ENCODE results near the gene WNT4.

Gene WNT4

GRCh38 chr1:22163564-22163963 is 20.7 kb upstream of the WNT4 start:
- no peak for DNase-seq

GRCh38 chr1:22163137-22163536 is 20.2 kb upstream of the WNT4 start:
- no peak for DNase-seq

GRCh38 chr1:22159891-22160290 is 17.0 kb upstream of the WNT4 start:
- DNase-seq = no peak

DNA sequence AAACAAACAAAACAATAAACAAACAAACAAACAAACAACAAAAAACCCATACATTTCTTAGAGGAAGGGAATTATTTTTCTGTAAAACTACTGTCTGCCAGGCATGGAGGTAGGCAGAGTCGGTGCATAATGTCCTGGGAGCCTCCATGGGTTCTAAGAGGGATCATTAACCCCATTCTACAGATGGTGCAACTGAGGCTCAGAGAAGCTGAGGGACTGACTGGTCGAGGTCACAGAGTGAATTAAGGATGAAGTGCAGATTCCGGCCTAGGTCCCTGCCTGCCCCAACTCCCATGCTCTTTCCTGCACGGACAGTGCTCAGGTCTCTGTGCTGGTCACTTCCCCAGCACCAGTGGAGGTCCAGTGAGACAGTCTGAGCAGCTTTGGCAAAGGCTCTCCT is 15.8 kb upstream of the WNT4 start:
- no peak for DNase-seq

DNA sequence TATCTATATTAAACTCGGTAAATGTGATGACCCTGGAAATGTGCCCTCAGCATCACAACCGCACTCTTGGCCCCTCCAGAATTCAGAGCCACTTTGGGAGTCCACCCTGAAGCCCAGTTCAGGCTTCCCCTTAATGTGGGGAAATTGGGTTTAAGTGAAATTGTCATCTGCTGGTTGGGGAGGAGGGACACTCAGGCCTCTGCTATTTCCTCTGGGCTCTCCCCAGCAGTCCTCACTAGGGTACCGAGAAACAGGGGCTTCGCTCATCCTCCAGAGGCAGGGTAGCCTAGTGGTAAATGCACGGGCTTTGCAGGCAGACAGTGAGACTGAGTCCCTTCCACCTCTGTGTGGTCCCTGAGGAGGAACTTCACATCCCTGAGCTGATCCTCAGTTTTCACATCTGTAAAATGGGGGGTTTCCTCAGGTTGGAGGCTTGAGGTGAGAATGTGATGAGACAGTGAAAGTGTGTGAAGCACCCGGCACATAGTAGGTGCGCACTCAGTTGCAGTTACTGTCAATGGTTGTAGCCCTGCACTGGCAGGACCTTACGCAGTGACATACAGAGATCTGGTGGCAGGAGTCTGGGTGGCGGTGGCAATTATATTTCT is 14.6 kb upstream of the WNT4 start:
- DNase-seq = no peak

DNA sequence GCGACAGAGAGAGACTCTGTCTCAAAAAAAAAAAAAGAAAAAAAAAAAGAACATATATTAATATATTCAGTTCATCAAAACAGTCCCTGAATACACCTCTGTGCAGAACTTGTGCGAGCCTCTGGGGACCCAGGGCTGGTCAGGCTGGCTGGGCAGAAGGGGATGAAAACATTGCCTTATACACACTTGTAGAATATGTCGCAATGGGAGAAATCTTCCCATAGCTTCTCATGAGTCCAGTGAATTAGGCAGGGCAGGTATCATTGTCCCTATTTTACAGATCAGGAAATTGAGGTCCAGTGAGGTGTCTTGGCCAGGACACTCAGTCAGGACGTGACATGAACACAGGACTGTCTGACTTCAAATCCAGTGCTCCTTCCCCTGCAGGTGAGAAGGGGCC is 12.6 kb upstream of the WNT4 start:
- DNase-seq = no peak

DNA sequence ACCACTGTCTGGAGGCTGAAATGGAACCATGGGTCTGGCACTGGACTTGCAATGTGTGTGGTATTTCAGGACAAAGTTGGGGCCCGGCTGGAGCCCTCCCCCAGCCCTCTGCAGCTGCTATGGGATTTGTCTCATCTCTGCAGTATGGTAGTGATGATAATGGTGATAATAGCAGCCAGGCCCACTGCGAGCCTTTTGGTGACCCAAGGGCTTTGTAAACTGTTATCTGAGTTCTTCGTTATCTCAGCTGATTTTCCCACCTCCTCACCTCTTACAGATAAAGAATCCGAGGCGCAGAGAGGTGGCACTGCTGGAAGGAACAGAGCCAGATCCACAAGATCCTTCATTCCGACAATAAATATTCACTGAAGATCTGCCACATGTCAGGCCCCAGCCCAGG is 11.7 kb upstream of the WNT4 start:
- no peak for DNase-seq

GRCh38 chr1:22153660-22154437 is 11.0 kb upstream of the WNT4 start:
- no peak for DNase-seq

- no peak for DNase-seq
Measured at GRCh38 chr1:22150923-22151322, 8.0 kb upstream of the WNT4 start.

DNA sequence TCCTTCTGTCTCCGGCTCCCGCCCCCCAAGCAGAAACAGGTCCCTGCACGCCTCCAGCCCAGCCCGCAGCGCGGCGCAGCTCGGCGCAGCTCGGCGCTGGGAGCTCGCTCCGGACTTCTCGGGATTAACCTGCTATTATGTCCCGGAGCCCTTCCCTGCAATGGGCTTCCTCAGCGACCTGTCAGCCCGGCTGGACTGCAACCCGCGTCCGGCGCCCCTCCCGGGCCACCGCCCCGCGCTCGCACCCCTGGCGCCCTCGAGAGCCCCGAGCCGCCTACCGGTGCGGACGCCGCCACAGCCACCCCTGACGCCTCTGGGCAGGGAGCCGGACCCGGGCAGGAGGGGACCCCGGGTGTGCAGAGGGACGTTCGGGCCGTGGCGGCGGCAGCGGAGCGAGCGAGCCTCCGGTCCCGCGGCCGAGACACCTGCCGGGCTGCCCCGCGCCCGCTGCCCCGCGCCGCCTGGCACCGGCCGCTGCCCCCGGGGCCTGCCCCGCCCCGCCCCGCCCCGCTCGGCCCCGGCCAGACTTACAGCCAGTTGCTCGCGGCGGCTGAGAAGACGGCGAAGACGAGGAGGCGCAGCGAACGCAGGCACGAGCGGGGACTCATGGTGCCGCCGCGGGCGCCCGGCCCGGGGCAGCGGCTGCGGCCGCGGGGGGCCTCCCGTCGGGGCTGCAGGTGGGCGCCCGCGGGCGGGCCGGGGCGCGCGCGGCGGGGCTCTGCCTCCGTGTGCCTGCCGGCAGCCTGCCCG is 407 bp downstream of the WNT4 start:
- peak in 3 of 4 experiments; percentile 17 to 34 (median 28) for DNase-seq

GRCh38 chr1:22141554-22142314 is 1.2 kb downstream of the WNT4 start:
- peak in 2 of 4 experiments; percentile 12 to 17 for DNase-seq

- no peak for DNase-seq
Measured at GRCh38 chr1:22140694-22141093, 2.2 kb downstream of the WNT4 start.

GRCh38 chr1:22139817-22140216 is 3.1 kb downstream of the WNT4 start:
- no peak for DNase-seq

DNA sequence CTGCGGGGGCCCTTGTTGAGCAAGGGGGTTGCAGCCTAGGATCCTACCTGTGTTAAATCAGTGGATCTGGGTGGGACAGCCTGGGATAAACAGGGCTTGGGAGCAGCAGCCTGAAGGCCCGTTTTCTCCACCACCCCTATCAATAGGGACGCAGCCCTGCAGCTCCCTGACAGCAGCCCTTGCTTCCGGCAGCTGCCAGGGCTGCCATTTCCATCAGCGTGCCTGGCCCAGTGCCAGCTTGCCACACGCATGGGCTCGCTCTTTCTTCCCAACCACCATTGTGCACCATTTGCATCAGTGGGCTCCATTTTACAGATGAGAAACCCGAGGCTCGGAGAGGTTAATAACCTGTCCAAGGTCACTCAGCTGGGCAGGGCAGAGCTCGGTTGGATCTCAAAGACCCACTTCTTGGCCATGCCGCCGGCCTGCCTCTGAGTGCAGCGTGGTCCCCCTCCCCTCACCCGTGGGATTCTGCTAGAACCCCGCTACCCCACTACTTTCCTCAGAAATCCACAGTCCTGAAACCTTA is 3.8 kb downstream of the WNT4 start:
- DNase-seq = no peak

DNA sequence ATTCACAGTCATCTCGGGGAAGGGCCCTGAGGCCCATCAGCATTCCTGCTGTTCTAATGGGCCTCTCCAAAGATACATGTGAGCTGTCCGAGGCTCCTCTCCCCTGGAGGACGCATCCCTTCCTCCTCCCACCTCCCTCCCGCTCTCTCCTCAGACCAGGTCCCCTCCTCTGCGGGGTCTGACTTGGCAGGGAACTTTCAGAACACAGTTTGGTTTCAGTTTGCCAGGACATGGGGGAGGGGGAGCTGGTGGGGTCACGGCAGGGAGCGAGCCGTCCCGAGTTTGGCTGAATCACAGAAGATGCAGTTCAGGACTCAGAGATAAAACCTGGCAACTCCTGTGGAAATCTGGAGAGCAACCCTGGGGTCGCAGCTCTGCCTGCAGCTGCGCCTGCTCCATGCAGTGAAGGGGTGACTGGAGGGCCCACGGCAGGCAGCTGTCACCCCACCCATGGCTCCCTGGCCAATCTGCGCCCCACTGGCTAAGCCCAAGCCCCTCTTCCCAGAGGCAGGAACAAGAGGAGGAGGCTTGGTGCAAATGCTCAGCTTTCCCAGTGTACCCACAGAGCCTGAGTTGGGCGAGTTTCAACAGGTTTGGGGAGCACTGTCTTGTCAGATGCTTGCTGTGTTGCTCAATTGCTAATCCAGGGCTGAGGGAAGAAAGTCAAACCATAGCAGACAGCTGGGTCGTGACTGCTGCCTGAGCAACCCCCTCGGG is 5.7 kb downstream of the WNT4 start:
- no peak for DNase-seq

DNA sequence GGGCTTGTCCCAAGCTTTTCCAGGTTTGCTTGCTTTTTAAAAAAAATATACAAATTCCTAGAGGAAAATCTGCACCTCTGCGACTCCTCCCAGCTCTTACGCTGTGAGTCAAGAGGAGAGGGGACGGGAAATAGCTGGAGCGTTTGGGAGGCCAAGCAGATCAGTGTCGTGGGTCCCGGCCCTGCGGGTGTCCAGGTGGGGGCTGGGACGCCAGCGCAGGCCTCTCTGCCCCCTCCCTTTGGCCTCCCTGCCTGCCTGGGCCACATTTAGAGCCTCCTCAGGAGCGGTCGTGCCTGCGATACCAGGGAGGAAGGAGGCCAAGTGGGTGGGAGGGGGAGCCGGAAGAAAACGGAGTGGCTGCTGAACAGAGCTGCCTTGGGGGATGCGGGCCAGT is 9.0 kb downstream of the WNT4 start:
- DNase-seq = no peak

- no peak for DNase-seq
Measured at GRCh38 chr1:22133247-22133930, 9.5 kb downstream of the WNT4 start.

DNA sequence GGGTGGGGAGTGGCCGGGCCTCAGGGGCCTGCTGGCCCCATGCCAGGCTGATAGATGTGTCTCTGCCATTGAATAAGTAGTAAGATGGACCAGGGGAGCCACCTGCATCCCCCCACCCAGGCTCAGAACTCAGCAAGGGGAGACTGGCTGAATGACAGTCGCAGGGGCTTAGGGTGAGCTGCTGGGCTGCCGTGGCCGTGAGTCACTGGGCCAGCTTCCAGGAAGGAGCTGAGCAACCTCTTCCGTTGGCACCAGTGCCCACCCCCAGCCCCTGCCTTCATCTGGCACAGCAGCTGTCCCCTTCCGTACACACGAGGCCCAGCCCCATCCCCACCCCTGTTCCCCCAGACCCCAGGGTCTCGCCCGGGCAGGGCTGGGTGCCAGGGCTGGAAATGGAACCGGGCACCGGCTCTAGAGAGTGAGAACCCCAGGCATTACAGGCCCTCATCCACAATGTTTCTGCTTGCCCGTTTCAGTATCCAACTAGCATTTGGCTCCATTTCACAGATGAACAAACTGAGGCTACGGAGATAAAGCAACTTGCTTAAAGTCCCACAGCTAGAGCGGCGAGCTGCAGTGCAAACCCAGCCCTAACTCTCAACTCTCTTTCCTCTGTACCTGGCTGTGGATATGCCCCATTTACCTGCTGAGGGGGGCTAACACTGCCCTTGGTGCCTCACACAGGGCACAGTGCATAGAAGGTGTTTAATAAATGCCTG is 10.2 kb downstream of the WNT4 start:
- no peak for DNase-seq

GRCh38 chr1:22131875-22132486 is 10.9 kb downstream of the WNT4 start:
- peak; percentile 38 to 71 (median 49) for DNase-seq

DNA sequence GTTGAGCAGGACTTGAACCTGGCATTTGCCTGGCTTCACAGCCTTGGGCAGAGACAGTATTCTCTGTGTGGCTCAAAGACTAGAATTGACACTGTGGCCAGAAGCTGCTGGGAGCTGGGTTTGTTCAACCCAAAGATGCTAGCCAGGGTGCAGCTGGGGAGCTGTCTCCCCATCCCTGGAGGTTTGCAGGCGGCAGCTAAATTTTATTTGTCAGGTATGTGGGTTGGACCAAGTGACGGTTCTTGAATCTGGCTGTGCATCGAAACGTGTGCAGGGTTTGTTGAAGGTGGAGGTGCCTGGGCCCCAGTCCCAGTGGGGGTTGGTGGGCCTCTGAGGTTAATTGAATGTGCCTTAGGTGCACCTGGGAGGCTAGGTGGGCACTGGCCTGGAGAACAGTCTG is 11.8 kb downstream of the WNT4 start:
- no peak for DNase-seq
